Thymus (tissue), 11 donors: ENCODE measurements around the gene DNMT3A. TPM values are rescaled to one million over a fixed set of nuclear protein-coding genes. Genes with fewer than 3 reads are reported as not detected.

Source experiments
- DNase-seq, 9 donors: peaks; one replicate each; pipeline ENCODE4 v3.0.0-alpha.2; 2013; ENCODE audit warnings: low spot score in 9 of 9, low read depth in 6 of 9, missing footprints in 1 of 9
- H3K27ac ChIP-seq, 2 donors: one replicate each; pipeline ENCODE4 v1.5.1; 2013; ENCODE audit warnings: control low read depth in 1 of 2, low read depth in 1 of 2, low read length in 1 of 2, mild to moderate bottlenecking in 1 of 2, moderate library complexity in 1 of 2
- H3K27me3 ChIP-seq, 2 donors: one replicate each; pipeline ENCODE4 v1.5.1; 2013; ENCODE audit warnings: low read length in 1 of 2; ENCODE audit not compliant: control insufficient read depth in 2 of 2, insufficient read depth in 1 of 2
- H3K36me3 ChIP-seq, 2 donors: one replicate each; pipeline ENCODE4 v1.5.1; 2013; ENCODE audit warnings: low read length in 1 of 2, mild to moderate bottlenecking in 1 of 2, moderate library complexity in 1 of 2; ENCODE audit not compliant: control insufficient read depth in 2 of 2, insufficient read depth in 2 of 2
- H3K4me1 ChIP-seq, 2 donors: one replicate each; pipeline ENCODE4 v1.5.1; 2013; ENCODE audit warnings: low read length in 2 of 2; ENCODE audit not compliant: control insufficient read depth in 2 of 2, insufficient read depth in 2 of 2
- H3K4me3 ChIP-seq, 2 donors: one replicate each; pipeline ENCODE4 v1.5.1; 2013; ENCODE audit warnings: low read length in 2 of 2, control low read depth in 1 of 2, mild to moderate bottlenecking in 1 of 2
- H3K9me3 ChIP-seq, 2 donors: one replicate each; pipeline ENCODE4 v1.5.1; 2013; ENCODE audit warnings: low read length in 1 of 2, mild to moderate bottlenecking in 1 of 2; ENCODE audit not compliant: control insufficient read depth in 2 of 2, insufficient read depth in 1 of 2
- WGBS: extraction: QIAGEN DNeasy Blood & Tissue Kit; methylation state at CpG from one replicate; pipeline ENCODE4 v1.1.7; 2013; 5-methylcytosine and 5-hydroxymethylcytosine counted together
- polyA plus RNA-seq: library from polyadenylated mRNA; stranded (reverse); fragments of 200-250 nt; gene quantifications from one replicate; pipeline ENCODE4 v1.2.3, GENCODE V29; 2013
- total RNA-seq: library from RNA; stranded (reverse); fragments of 120-200 nt; gene quantifications from one replicate; pipeline ENCODE4 v1.2.4, GENCODE V29; 2013
- donor health status: healthy.

The DNMT3A gene
- total and polyA plus RNA-seq, 2 donors: 22.7 to 27.5 TPM

GRCh38 chr2:25198576-25198975 lies 143.1 kb downstream of the DNMT3A start:
- Histone ChIP-seq H3K27ac (no peak overlapping the region), H3K9me3 (no peaks in the 10 kb centered on the region), H3K4me3 (no peak overlapping the region), H3K27me3 (peaks cover 0 to 15% of the 10 kb centered on the region in 2 donors), H3K4me1 (peaks cover 5 to 15% of the 10 kb centered on the region in 2 donors), H3K36me3 (no peaks in the 10 kb centered on the region)
- WGBS: 97% methylated on average over 5 of the region's 5 CpGs
- no peak for DNase-seq

GRCh38 chr2:25198209-25198525 lies 143.6 kb downstream of the DNMT3A start:
- Histone ChIP-seq H3K27ac (no peak overlapping the region), H3K4me3 (no peak overlapping the region), H3K36me3 (no peaks in the 10 kb centered on the region), H3K27me3 (peaks cover 0 to 11% of the 10 kb centered on the region in 2 donors), H3K9me3 (no peaks in the 10 kb centered on the region), H3K4me1 (peaks cover 5 to 15% of the 10 kb centered on the region in 2 donors)
- 31% methylated on average over 4 of the region's 4 CpGs for WGBS
- DNase-seq: no peak

GRCh38 chr2:25197336-25198208 lies 144.2 kb downstream of the DNMT3A start:
- no peak for DNase-seq
- Histone ChIP-seq H3K27ac (no peak overlapping the region), H3K9me3 (no peaks in the 10 kb centered on the region), H3K36me3 (no peaks in the 10 kb centered on the region), H3K4me3 (no peak overlapping the region), H3K4me1 (peaks cover 5 to 13% of the 10 kb centered on the region in 2 donors), H3K27me3 (peaks cover 0 to 10% of the 10 kb centered on the region in 2 donors)
- 60% methylated on average over 12 of the region's 12 CpGs for WGBS

- peaks cover 0 to 4% of the 10 kb centered on the region in 2 donors for H3K4me1 ChIP-seq
- H3K9me3 ChIP-seq: no peaks in the 10 kb centered on the region
- no peaks in the 10 kb centered on the region for H3K36me3 ChIP-seq
- H3K27ac ChIP-seq: no peak overlapping the region
- no peak overlapping the region for H3K4me3 ChIP-seq
- 96% methylated on average over 9 of the region's 9 CpGs for WGBS
- DNase-seq: no peak
- peaks cover 0 to 7% of the 10 kb centered on the region in 2 donors for H3K27me3 ChIP-seq
These were observed 147.1 kb downstream of the DNMT3A start for GRCh38 chr2:25194576-25195122.

- Histone ChIP-seq H3K36me3 (no peaks in the 10 kb centered on the region), H3K4me1 (no peaks in the 10 kb centered on the region)
- 98% methylated on average over 5 of the region's 5 CpGs for WGBS
These were observed 151.2 kb downstream of the DNMT3A start for GRCh38 chr2:25190536-25190935.

GRCh38 chr2:25188405-25188804 lies 153.3 kb downstream of the DNMT3A start:
- H3K27ac ChIP-seq: no peak overlapping the region
- H3K9me3 ChIP-seq: no peaks in the 10 kb centered on the region
- no peaks in the 10 kb centered on the region for H3K27me3 ChIP-seq
- H3K4me1 ChIP-seq: peaks cover 0 to 3% of the 10 kb centered on the region in 2 donors
- 97% methylated on average over 4 of the region's 4 CpGs for WGBS
- DNase-seq: no peak
- H3K4me3 ChIP-seq: no peak overlapping the region
- H3K36me3 ChIP-seq: no peaks in the 10 kb centered on the region

More at GRCh38 chr2:25190536-25190935, 151.2 kb downstream of the DNMT3A start:
- Histone ChIP-seq H3K27me3 (no peaks in the 10 kb centered on the region), H3K27ac (no peak overlapping the region), H3K4me3 (no peak overlapping the region), H3K9me3 (no peaks in the 10 kb centered on the region)
- DNase-seq: no peak

- H3K27me3 ChIP-seq: no peaks in the 10 kb centered on the region
- no peaks in the 10 kb centered on the region for H3K9me3 ChIP-seq
- no peak overlapping the region for H3K27ac ChIP-seq
- DNase-seq: no peak
- no peaks in the 10 kb centered on the region for H3K36me3 ChIP-seq
- WGBS: 89% methylated on average over 11 of the region's 11 CpGs
- peaks cover 0 to 3% of the 10 kb centered on the region in 2 donors for H3K4me1 ChIP-seq
- H3K4me3 ChIP-seq: no peak overlapping the region
These were observed 153.9 kb downstream of the DNMT3A start for GRCh38 chr2:25187729-25188350.

GRCh38 chr2:25184254-25184653 lies 157.5 kb downstream of the DNMT3A start:
- no peaks in the 10 kb centered on the region for H3K36me3 ChIP-seq
- H3K27me3 ChIP-seq: no peaks in the 10 kb centered on the region
- H3K27ac ChIP-seq: no peak overlapping the region
- H3K9me3 ChIP-seq: no peaks in the 10 kb centered on the region
- no peak for DNase-seq
- no peak overlapping the region for H3K4me3 ChIP-seq
- WGBS: 88% methylated on average over 5 of the region's 5 CpGs
- H3K4me1 ChIP-seq: peaks cover 0 to 3% of the 10 kb centered on the region in 2 donors

GRCh38 chr2:25178976-25179375 lies 162.7 kb downstream of the DNMT3A start:
- Histone ChIP-seq H3K4me1 (peaks cover 0 to under 1% of the 10 kb centered on the region in 2 donors), H3K4me3 (no peak overlapping the region), H3K36me3 (no peaks in the 10 kb centered on the region), H3K9me3 (no peaks in the 10 kb centered on the region), H3K27me3 (peaks cover 0 to 16% of the 10 kb centered on the region in 2 donors), H3K27ac (no peak overlapping the region)
- DNase-seq: no peak
- 97% methylated on average over 10 of the region's 10 CpGs for WGBS
